Neutrophil (primary cell): Measurements from ENCODE around the gene ST3GAL5.

ENCODE experiments used
- H3K27ac ChIP-seq: fragments of 200-600 bp; sonication (generic); 2 replicates; pipeline ENCODE4 v1.5.1; 2016; ENCODE audit warnings: mild to moderate bottlenecking, moderate library complexity
- H3K27me3 ChIP-seq: fragments of 200-600 bp; sonication (generic); 2 replicates; pipeline ENCODE4 v1.6.0; 2016; ENCODE audit warnings: mild to moderate bottlenecking
- H3K36me3 ChIP-seq: fragments of 200-600 bp; sonication (generic); 2 replicates; pipeline ENCODE4 v1.5.1; 2017
- H3K4me1 ChIP-seq, 2 experiments: fragments of 200-600 bp in 1 of 2; sonication (generic) in 1 of 2; 1 replicate in 1 of 2; 2 replicates in 1 of 2; pipeline versions ENCODE4 v1.5.1 to v1.6.1; 2013 to 2016; ENCODE audit warnings: low read depth in 1 of 2, low read length in 1 of 2, mild to moderate bottlenecking in 1 of 2, moderate library complexity in 1 of 2; ENCODE audit not compliant: control insufficient read depth in 1 of 2, insufficient read depth in 1 of 2
- H3K4me3 ChIP-seq, 2 experiments: fragments of 200-600 bp in 1 of 2; sonication (generic) in 1 of 2; 1 replicate in 1 of 2; 2 replicates in 1 of 2; pipeline ENCODE4 v1.5.1; 2013 to 2016; ENCODE audit warnings: low read depth in 1 of 2, low read length in 1 of 2, mild to moderate bottlenecking in 1 of 2, moderate library complexity in 1 of 2
- H3K9me3 ChIP-seq: fragments of 200-600 bp; sonication (generic); 2 replicates; pipeline ENCODE4 v1.5.1; 2016
- CTCF ChIP-seq: fragments of 200-600 bp; sonication (generic); IDR thresholded peaks from 2 replicates; pipeline ENCODE4 v1.5.1; 2016; ENCODE audit warnings: antibody characterized with exemption

The ST3GAL5 gene

GRCh38 chr2:85795331-85796045 is 93.3 kb downstream of the ST3GAL5 start:
- Histone ChIP-seq H3K4me1 (peaks cover 7 to 8% of the 10 kb centered on the region in 2 experiments), H3K36me3 (no peaks in the 10 kb centered on the region), H3K4me3 (no peak overlapping the region), H3K27ac (no peak overlapping the region), H3K27me3 (no peaks in the 10 kb centered on the region), H3K9me3 (no peaks in the 10 kb centered on the region)
- TF ChIP-seq CTCF = no peak

GRCh38 chr2:85794491-85795121 is 94.2 kb downstream of the ST3GAL5 start:
- Histone ChIP-seq H3K4me3 (no peak overlapping the region), H3K9me3 (no peaks in the 10 kb centered on the region), H3K27me3 (no peaks in the 10 kb centered on the region), H3K36me3 (no peaks in the 10 kb centered on the region), H3K4me1 (peaks cover 16 to 17% of the 10 kb centered on the region in 2 experiments), H3K27ac (no peak overlapping the region)
- TF ChIP-seq CTCF = no peak

GRCh38 chr2:85794038-85794441 is 94.8 kb downstream of the ST3GAL5 start:
- Histone ChIP-seq H3K4me3 (no peak overlapping the region), H3K27me3 (no peaks in the 10 kb centered on the region), H3K36me3 (no peaks in the 10 kb centered on the region), H3K27ac (no peak overlapping the region), H3K9me3 (no peaks in the 10 kb centered on the region), H3K4me1 (peaks cover 17 to 19% of the 10 kb centered on the region in 2 experiments)
- no peak for TF ChIP-seq CTCF

GRCh38 chr2:85793584-85793983 is 95.2 kb downstream of the ST3GAL5 start:
- Histone ChIP-seq H3K4me1 (peaks cover 17 to 19% of the 10 kb centered on the region in 2 experiments), H3K36me3 (no peaks in the 10 kb centered on the region), H3K27me3 (no peaks in the 10 kb centered on the region), H3K27ac (no peak overlapping the region), H3K4me3 (no peak overlapping the region), H3K9me3 (no peaks in the 10 kb centered on the region)
- TF ChIP-seq CTCF = no peak

- no peaks in the 10 kb centered on the region for H3K9me3 ChIP-seq
- H3K36me3 ChIP-seq = no peaks in the 10 kb centered on the region
- H3K4me1 ChIP-seq = peaks cover 17 to 19% of the 10 kb centered on the region in 2 experiments
- no peak overlapping the region for H3K4me3 ChIP-seq
- no peak overlapping the region for H3K27ac ChIP-seq
- no peak for TF ChIP-seq CTCF
- no peaks in the 10 kb centered on the region for H3K27me3 ChIP-seq
Measured at GRCh38 chr2:85792783-85793441, 95.9 kb downstream of the ST3GAL5 start.
